Liver (tissue), 9 donors: ENCODE results near the gene TSPAN5. TPM values are rescaled to one million over a fixed set of nuclear protein-coding genes. Genes with fewer than 3 reads are reported as not detected.

ENCODE experiments used
- DNase-seq: peaks from one replicate; pipeline ENCODE4 v3.0.0-alpha.2; 2017; ENCODE audit warnings: low spot score
- H3K27ac ChIP-seq, 2 donors: one replicate each; pipeline ENCODE4 v1.7.0; 2013; ENCODE audit warnings: inconsistent platforms in 2 of 2, low read length in 2 of 2, control low read depth in 1 of 2, low read depth in 1 of 2, mild to moderate bottlenecking in 1 of 2
- H3K27me3 ChIP-seq, 4 donors: one replicate each; pipeline versions ENCODE4 v1.6.1 to v1.7.0; 2013; ENCODE audit warnings: low read length in 3 of 4, inconsistent platforms in 1 of 4, mild to moderate bottlenecking in 1 of 4, moderate library complexity in 1 of 4; ENCODE audit not compliant: control insufficient read depth in 4 of 4, insufficient read depth in 4 of 4
- H3K36me3 ChIP-seq, 4 donors: one replicate each; pipeline versions ENCODE4 v1.6.1 to v1.7.0; 2013; ENCODE audit warnings: low read length in 3 of 4, mild to moderate bottlenecking in 3 of 4, low read depth in 1 of 4, moderate library complexity in 1 of 4; ENCODE audit not compliant: control insufficient read depth in 4 of 4, insufficient read depth in 3 of 4
- H3K4me1 ChIP-seq, 4 donors: one replicate each; pipeline versions ENCODE4 v1.6.1 to v1.7.0; 2013; ENCODE audit warnings: low read length in 3 of 4, mild to moderate bottlenecking in 3 of 4, moderate library complexity in 1 of 4; ENCODE audit not compliant: control insufficient read depth in 4 of 4, insufficient read depth in 4 of 4
- H3K4me3 ChIP-seq, 3 donors: one replicate each; pipeline versions ENCODE4 v1.6.1 to v1.7.0; 2013; ENCODE audit warnings: low read length in 3 of 3, control low read depth in 1 of 3, low read depth in 1 of 3, mild to moderate bottlenecking in 1 of 3
- H3K9ac ChIP-seq, 2 donors: one replicate each; pipeline ENCODE4 v1.7.0; 2013; ENCODE audit warnings: low read length in 2 of 2, mild to moderate bottlenecking in 2 of 2, moderate library complexity in 2 of 2, control low read depth in 1 of 2, low read depth in 1 of 2
- H3K9me3 ChIP-seq, 4 donors: one replicate each; pipeline versions ENCODE4 v1.6.1 to v1.7.0; 2013; ENCODE audit warnings: low read length in 3 of 4; ENCODE audit not compliant: control insufficient read depth in 4 of 4
- CTCF ChIP-seq: fragments of 150-350 bp; IDR thresholded peaks from 2 replicates; pipeline ENCODE4 v1.5.1; 2017; ENCODE audit warnings: improper control_type of control experiment, low read depth, low read length; ENCODE audit not compliant: missing input control
- EGR1 ChIP-seq, 2 donors: IDR thresholded peaks; 2 replicates each; pipeline ENCODE4 v1.6.1; 2016 to 2018; ENCODE audit warnings: antibody characterized with exemption in 2 of 2, low read depth in 2 of 2
- FOXA1 ChIP-seq: IDR thresholded peaks from 2 replicates; pipeline ENCODE4 v1.6.1; 2016; ENCODE audit warnings: antibody characterized with exemption
- FOXA2 ChIP-seq: IDR thresholded peaks from 2 replicates; pipeline ENCODE4 v1.6.1; 2016; ENCODE audit warnings: antibody characterized with exemption
- GABPA ChIP-seq, 2 donors: IDR thresholded peaks in 1 of 2; conservative IDR thresholded peaks in 1 of 2; 2 replicates each; pipeline ENCODE4 v1.6.1; 2016; ENCODE audit warnings: antibody characterized with exemption in 2 of 2, mild to moderate bottlenecking in 1 of 2, moderate library complexity in 1 of 2
- HNF4A ChIP-seq, 2 donors: conservative IDR thresholded peaks; 2 replicates each; pipeline ENCODE4 v1.6.1; 2016; ENCODE audit warnings: antibody characterized with exemption in 2 of 2, mild to moderate bottlenecking in 2 of 2
- HNF4G ChIP-seq: IDR thresholded peaks from 2 replicates; pipeline ENCODE4 v1.6.1; 2016; ENCODE audit warnings: antibody characterized with exemption
- JUND ChIP-seq, 2 donors: IDR thresholded peaks; 2 replicates each; pipeline ENCODE4 v1.6.1; 2016; ENCODE audit warnings: antibody characterized with exemption in 2 of 2
- NR2F2 ChIP-seq: IDR thresholded peaks from 2 replicates; pipeline ENCODE4 v1.6.1; 2016; ENCODE audit warnings: antibody characterized with exemption
- RXRA ChIP-seq, 2 donors: IDR thresholded peaks; 2 replicates each; pipeline ENCODE4 v1.6.1; 2017 to 2018; ENCODE audit warnings: antibody characterized with exemption in 2 of 2, mild to moderate bottlenecking in 1 of 2
- SP1 ChIP-seq: IDR thresholded peaks from 2 replicates; pipeline ENCODE4 v1.6.1; 2018; ENCODE audit warnings: antibody characterized with exemption, mild to moderate bottlenecking
- TAF1 ChIP-seq: conservative IDR thresholded peaks from 2 replicates; pipeline ENCODE4 v1.6.1; 2016; ENCODE audit warnings: antibody characterized with exemption, mild to moderate bottlenecking
- YY1 ChIP-seq: IDR thresholded peaks from 2 replicates; pipeline ENCODE4 v1.6.1; 2016; ENCODE audit warnings: antibody characterized with exemption, mild to moderate bottlenecking
- WGBS: extraction: QIAGEN DNeasy Blood & Tissue Kit; methylation state at CpG from one replicate; pipeline ENCODE4 v1.1.7; 2013; 5-methylcytosine and 5-hydroxymethylcytosine counted together
- polyA plus RNA-seq, 2 donors: library from polyadenylated mRNA; stranded (reverse) in 1 of 2; unstranded in 1 of 2; fragments of 200-250 nt in 1 of 2; fragments of >200 nt in 1 of 2; fragmentation: Nextera tagmentation in 1 of 2; extraction: Ambion mirVana in 1 of 2; gene quantifications; one replicate each; pipeline versions ENCODE4 v1.2.1 to v1.2.3, GENCODE V29; 2013 to 2015
- total RNA-seq, 2 donors: library from RNA; depleted of rRNA; stranded (reverse); fragments of >200 nt; gene quantifications; one replicate each; pipeline ENCODE4 v1.2.3, GENCODE V29; 2014
- TF ChIP-seq, protein P1 (sequence below): IDR thresholded peaks from 2 replicates; pipeline ENCODE4 v1.6.1; 2016; ENCODE audit warnings: antibody characterized with exemption
- TF ChIP-seq, protein P2 (sequence below): IDR thresholded peaks from 2 replicates; pipeline ENCODE4 v1.6.1; 2016; ENCODE audit warnings: antibody characterized with exemption
- TF ChIP-seq, protein P3 (sequence below): IDR thresholded peaks from 2 replicates; pipeline ENCODE4 v1.6.1; 2016; ENCODE audit warnings: antibody characterized with exemption, mild to moderate bottlenecking
- TF ChIP-seq, protein P4 (sequence below): IDR thresholded peaks from 2 replicates; pipeline ENCODE4 v1.6.1; 2016; ENCODE audit warnings: antibody characterized with exemption
- donor health status: healthy.
- donor health status: healthy.
- donor health status: healthy.
- donor health status: healthy.
- donor health status: healthy.

The TSPAN5 gene
- total and polyA plus RNA-seq, 4 donors = 0.36 to 54.0 (median 0.63) TPM

DNA sequence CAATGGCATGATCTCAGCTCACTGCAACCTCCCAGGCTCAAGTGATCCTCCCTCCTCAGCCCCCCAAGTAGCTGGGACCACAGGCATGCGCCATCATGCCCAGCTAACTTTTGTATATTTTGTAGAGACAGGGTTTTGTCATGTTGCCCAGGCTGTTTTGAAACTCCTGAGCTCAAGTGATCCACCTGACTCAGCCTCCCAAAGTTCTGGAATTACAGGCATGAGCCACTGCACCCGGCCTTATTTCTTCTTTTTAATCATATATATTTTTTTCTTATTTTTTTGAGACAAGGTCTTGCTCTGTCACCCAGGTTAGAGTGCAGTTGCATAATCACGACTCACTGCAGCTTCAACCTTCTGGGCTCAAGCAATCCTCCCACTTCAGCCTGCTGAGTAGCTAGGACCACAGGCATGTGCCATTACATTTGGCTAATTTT lies 184.0 kb downstream of the TSPAN5 start:
- WGBS = 93% methylated on average over 3 of the region's 3 CpGs
- DNase-seq = no peak
- Histone ChIP-seq H3K9me3 (no peaks in the 10 kb centered on the region), H3K4me1 (no peaks in the 10 kb centered on the region), H3K4me3 (no peak overlapping the region), H3K27me3 (no peaks in the 10 kb centered on the region), H3K9ac (no peak overlapping the region), H3K27ac (no peak overlapping the region), H3K36me3 (no peaks in the 10 kb centered on the region)
- TF ChIP-seq HNF4A (conservative IDR thresholded peaks at IDR 0.05) (no peak), SP1 (no peak), YY1 (no peak), HNF4G (no peak), FOXA1 (no peak), NR2F2 (no peak), CTCF (no peak), JUND (IDR thresholded peaks at IDR 0.05) (no peak), FOXA2 (no peak), RXRA (IDR thresholded peaks at IDR 0.05) (no peak), TAF1 (no peak)
- TF ChIP-seq, protein P1, sequence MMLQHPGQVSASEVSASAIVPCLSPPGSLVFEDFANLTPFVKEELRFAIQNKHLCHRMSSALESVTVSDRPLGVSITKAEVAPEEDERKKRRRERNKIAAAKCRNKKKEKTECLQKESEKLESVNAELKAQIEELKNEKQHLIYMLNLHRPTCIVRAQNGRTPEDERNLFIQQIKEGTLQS = no peak
- TF ChIP-seq, protein P2, sequence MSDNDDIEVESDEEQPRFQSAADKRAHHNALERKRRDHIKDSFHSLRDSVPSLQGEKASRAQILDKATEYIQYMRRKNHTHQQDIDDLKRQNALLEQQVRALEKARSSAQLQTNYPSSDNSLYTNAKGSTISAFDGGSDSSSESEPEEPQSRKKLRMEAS = no peak

DNA sequence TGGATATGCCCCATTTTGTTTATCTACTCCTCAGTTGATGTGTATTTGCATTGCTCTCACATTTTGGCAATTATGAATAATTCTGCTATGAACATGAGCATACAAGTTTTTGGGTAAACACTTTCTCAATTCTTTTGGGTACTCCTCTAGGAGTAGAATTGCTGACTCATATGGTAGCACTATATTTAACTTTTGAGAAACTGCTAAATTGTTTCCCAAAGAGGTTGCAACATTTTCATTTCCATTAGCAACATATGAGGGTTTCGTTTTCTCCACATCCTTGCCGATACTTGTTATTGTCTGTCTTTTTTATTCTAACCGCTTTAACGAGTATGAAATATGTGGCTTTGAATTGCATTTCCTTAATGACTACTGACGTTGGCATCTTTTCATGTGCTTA lies 185.4 kb downstream of the TSPAN5 start:
- TF ChIP-seq TAF1 = no peak
- no peak for TF ChIP-seq JUND (IDR thresholded peaks at IDR 0.05)
- TF ChIP-seq, protein P3, sequence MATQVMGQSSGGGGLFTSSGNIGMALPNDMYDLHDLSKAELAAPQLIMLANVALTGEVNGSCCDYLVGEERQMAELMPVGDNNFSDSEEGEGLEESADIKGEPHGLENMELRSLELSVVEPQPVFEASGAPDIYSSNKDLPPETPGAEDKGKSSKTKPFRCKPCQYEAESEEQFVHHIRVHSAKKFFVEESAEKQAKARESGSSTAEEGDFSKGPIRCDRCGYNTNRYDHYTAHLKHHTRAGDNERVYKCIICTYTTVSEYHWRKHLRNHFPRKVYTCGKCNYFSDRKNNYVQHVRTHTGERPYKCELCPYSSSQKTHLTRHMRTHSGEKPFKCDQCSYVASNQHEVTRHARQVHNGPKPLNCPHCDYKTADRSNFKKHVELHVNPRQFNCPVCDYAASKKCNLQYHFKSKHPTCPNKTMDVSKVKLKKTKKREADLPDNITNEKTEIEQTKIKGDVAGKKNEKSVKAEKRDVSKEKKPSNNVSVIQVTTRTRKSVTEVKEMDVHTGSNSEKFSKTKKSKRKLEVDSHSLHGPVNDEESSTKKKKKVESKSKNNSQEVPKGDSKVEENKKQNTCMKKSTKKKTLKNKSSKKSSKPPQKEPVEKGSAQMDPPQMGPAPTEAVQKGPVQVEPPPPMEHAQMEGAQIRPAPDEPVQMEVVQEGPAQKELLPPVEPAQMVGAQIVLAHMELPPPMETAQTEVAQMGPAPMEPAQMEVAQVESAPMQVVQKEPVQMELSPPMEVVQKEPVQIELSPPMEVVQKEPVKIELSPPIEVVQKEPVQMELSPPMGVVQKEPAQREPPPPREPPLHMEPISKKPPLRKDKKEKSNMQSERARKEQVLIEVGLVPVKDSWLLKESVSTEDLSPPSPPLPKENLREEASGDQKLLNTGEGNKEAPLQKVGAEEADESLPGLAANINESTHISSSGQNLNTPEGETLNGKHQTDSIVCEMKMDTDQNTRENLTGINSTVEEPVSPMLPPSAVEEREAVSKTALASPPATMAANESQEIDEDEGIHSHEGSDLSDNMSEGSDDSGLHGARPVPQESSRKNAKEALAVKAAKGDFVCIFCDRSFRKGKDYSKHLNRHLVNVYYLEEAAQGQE = no peak
- TF ChIP-seq, protein P2 = no peak
- TF ChIP-seq YY1 = no peak
- TF ChIP-seq HNF4G = no peak
- TF ChIP-seq, protein P4, sequence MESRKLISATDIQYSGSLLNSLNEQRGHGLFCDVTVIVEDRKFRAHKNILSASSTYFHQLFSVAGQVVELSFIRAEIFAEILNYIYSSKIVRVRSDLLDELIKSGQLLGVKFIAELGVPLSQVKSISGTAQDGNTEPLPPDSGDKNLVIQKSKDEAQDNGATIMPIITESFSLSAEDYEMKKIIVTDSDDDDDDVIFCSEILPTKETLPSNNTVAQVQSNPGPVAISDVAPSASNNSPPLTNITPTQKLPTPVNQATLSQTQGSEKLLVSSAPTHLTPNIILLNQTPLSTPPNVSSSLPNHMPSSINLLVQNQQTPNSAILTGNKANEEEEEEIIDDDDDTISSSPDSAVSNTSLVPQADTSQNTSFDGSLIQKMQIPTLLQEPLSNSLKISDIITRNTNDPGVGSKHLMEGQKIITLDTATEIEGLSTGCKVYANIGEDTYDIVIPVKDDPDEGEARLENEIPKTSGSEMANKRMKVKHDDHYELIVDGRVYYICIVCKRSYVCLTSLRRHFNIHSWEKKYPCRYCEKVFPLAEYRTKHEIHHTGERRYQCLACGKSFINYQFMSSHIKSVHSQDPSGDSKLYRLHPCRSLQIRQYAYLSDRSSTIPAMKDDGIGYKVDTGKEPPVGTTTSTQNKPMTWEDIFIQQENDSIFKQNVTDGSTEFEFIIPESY = no peak
- no peak for TF ChIP-seq HNF4A (conservative IDR thresholded peaks at IDR 0.05)
- TF ChIP-seq SP1 = no peak
- no peak for TF ChIP-seq GABPA (IDR thresholded peaks at IDR 0.05 in 1 of 2, conservative IDR thresholded peaks at IDR 0.05 in 1 of 2)
- no peak for TF ChIP-seq FOXA2
- no peak for TF ChIP-seq RXRA (IDR thresholded peaks at IDR 0.05)
- no peak for TF ChIP-seq CTCF
- TF ChIP-seq NR2F2 = no peak
- no peak for TF ChIP-seq EGR1 (IDR thresholded peaks at IDR 0.05; ENCODE audit: low read depth in 2 of 2)
- no peak for TF ChIP-seq FOXA1
- Histone ChIP-seq H3K4me3 (no peak overlapping the region), H3K4me1 (peaks cover 0 to under 1% (median 0%) of the 10 kb centered on the region in 4 donors), H3K27ac (no peak overlapping the region), H3K27me3 (no peaks in the 10 kb centered on the region), H3K36me3 (no peaks in the 10 kb centered on the region), H3K9ac (no peak overlapping the region), H3K9me3 (no peaks in the 10 kb centered on the region)
- 88% methylated on average over 5 of the region's 5 CpGs for WGBS
- no peak for DNase-seq
